Stimulated activated CD4-positive, alpha-beta T cell treated with anti-CD3 and anti-CD28 coated beads, Interleukin-15, amount 100 ng/mL, for 24 hours (primary cell): Measurements from ENCODE around the gene UGT3A2.
A peak's percentile ranks its signal among the peaks of the same experiment; 100 is the strongest.

ENCODE experiments used
- DNase-seq: peaks from one replicate; pipeline ENCODE4 v3.0.0-alpha.2; 2020

UGT3A2 gene, protein sequence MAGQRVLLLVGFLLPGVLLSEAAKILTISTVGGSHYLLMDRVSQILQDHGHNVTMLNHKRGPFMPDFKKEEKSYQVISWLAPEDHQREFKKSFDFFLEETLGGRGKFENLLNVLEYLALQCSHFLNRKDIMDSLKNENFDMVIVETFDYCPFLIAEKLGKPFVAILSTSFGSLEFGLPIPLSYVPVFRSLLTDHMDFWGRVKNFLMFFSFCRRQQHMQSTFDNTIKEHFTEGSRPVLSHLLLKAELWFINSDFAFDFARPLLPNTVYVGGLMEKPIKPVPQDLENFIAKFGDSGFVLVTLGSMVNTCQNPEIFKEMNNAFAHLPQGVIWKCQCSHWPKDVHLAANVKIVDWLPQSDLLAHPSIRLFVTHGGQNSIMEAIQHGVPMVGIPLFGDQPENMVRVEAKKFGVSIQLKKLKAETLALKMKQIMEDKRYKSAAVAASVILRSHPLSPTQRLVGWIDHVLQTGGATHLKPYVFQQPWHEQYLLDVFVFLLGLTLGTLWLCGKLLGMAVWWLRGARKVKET

DNA sequence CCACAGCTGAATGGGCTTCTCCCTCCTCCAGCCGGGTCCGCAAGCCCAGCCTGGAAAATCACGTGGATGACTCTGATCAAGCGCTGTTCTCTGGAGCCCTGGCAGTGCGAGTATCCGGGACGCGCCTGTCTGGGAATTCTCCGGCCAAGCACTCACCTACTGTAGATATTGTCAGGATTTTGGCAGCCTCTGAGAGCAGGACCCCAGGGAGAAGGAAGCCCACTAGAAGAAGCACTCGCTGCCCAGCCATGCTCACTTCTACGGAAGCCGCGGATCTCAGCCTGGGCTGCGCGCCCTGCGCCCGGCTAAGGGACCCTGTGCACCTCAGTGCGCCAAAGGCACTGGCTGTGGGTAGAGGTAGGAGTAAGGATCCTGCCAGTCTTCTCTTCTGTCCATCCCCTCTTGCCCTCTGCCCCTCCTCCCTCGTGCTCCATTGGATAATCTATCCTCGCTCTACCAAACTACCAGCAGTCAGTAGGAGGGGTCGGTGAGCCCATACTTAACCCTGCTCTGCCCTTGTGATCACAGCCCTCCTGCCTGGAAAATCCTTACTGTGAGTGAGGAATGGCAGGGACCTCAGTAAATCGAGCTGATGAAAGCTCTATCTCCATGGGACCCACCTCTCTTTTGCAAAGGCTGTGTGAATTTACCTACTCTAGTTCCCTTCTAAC, at the start of gene UGT3A2:
Gene UGT3A2 (minus strand): TSS at position 343 of the 671 bp plus-strand sequence. CDS start 93 bp downstream, at position 250.
- no peak for DNase-seq

DNA sequence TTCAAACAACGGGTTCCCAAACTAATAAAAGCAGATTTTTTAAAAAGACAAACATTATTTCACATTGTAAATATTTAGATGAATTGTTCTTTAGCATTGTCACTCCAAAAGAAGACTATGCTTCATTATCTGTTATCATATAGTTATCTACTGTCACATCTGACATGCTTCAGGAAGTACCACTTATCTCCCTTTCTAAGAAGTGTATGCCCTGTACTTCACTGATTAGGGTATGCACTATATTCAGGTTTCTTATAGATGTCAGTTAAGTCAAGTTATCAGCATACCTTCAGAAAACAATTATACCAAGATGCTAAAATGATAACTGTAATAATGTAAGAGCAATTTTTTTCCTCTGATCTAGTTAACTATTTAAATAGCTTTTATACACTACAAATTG, 44.6 kb upstream of the UGT3A2 start:
- DNase-seq, result no peak

DNA sequence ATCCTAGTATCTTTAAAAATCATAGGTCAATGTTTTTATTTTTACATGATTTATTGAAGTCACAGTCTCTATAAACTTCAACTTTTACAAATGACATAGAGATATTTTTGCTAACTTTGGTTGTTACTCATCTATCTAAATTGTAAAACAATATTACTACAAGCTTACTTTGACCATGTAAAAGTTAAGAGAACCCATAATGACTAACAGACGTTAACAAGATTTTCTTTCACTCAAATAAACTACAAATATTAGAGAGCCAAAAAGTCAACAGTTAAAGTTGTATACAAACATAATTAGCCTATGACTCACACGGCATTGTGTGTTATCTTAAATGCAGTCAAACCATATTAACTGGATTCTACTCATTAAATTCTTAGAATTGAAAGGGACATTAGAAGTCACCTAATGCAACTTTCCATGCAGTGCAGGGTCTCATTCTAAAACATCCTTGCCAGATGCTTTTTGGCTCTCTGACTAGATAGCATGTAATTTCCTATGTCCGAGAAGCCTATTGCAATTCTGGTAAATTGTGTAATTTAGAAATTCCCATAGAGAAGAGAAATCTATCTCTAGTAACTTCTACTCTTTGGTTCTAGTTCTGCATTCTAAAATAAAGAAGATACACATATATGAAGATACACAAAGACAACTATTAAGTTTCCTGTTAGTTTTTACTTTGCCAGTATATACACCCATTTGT, 42.2 kb upstream of the UGT3A2 start:
- no peak for DNase-seq

DNA sequence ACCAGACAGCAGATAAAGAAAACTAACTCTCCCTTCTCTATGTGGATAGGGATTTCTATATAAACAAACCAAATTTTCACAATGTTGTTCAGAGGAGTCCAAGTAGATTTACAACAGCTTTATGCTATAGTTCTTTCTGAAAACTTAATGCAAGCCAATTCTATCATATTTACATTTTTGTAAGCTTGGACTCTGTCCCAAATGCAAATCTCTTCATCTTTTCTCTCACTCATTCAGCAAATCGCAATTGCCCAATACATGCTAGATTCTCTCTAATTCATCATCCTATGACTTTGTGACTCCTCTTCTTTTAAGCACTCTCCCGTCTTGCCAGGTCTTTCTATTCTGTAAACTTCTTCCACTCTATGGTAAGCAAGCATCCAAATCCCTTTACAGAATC, 39.1 kb upstream of the UGT3A2 start:
- no peak for DNase-seq

DNA sequence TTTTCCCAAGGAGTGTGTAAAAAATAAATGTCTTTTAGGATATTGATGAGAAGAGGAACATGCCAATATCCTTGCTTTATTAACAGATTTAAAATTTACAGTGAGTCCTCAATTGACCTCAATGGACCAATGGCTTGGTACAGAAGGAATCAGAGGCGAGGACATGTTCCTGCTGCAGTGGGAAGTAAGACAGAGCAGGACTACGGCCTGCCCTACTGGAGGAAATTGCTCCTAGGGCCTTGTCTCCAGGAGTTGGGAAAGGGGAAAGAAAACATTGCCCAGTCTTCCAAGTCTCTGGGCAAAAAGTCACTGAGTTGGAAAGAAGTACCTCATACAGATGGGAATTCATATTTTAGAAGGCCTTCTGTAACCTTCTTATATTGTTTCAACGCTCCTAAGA, 33.1 kb upstream of the UGT3A2 start:
- DNase-seq, result no peak

DNA sequence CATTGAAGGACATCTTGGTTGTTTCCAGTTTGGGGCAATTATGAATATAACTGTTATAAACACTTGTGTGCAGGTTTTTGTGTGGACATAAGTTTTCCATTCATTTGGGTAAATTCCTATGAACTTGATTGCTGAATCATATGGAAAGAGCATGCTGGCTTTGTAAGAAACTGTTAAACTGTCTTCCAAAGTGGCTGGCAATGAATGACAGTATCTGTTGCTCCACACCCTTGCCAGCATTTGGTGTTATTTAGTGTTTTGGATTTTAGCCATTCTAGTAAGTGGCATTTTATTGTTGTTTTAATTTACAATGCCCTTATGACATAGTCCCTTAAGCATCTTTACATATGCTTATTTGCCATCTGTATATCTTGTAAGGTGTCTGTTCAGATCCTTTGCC, 29.8 kb upstream of the UGT3A2 start:
- no peak for DNase-seq

DNA sequence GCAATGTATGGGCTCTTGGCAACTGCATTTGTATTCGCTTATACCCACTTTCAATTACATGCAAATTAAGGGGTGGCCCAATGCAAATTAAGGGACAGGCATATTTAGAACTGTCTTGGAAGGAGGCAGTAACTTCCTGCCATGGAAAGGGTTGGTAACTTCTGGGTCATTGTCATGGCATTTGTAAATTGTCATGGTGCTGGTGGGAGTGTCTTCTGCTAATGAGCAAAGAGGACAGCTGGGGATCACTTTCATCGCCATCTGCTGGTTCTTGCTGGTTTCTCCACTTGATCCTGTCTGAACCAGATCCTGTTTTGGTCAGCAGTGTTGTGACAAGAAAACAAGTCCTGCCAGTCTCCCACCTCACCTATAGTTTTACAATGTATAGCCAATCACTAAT, 23.3 kb upstream of the UGT3A2 start:
- DNase-seq, result peak; percentile 25

DNA sequence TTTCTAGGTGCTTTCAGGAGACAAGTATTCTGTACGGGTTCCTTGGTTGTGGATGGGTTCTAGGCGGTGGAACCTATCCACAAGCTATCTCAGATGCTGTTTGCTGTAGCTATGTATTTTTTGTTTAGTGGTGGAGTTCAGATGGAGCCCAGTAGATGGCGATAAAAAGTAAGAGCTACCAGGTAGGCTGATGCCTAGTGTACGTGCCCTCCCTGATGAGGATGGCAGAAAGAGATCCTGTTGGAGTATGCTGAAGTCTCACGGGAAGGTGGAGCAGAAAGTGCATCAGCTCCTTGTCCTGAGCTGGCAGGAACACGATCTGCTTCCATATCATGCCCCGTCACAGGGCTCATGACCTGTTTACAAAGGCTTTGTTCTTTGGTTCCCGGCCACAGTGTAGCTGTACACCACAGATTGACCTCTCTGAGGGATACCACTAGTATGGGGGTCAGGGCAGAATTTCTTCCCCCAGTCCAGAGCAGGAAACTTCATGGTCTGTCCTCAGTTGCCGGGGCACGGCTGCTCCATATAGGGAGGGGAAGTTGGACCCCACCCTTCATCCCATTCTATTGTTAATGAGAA, 12.6 kb upstream of the UGT3A2 start:
- peak; percentile 26 for DNase-seq

DNA sequence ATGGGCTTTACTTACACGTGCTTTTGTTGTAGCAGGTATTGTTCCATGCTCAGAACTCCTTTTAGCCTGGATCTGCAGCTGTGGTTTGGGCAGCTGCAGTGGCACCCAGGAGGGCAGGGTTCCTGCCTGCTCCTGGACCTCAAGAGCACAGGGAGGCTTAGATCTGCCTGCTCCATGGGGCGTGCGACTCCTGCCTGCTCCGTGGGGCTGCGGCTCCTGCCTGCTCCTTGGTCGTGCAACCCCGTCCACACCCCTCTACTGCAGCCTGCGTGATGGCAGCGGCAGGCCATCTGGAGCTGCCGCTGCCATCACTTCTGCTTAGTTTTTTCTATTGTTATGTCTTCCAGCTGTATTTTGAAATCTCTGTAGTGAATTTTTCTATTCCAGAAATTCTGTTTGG, 11.7 kb upstream of the UGT3A2 start:
- no peak for DNase-seq

DNA sequence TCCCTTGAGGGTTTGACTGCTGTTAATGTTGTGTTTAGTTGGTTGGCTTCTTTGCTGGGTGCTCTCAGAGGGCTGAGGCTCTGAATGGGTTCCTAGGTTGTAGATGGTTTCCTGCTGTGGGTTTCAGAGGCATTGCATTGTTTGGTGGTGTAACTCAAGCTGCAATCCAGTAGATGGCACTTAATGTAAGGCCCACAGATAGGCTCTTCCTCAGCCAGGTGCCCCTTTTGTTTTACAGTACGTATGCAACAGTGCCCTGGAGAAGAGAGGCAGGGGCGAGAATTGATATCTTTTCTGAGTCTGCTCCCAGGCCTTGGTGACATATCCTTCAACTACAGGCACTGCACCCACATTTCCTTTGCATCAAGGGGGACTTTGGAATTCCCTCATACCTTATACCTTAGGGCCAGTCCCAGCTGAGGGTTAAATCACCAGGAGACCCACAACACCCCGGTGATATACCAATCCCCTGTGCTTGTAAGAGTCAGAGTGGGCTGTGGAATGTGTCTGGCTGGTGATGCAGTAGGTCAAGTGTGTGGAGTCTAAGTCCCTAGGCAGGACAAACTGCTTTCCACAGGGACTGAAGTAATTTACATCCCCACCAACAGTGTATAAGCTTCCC, 7.0 kb upstream of the UGT3A2 start:
- DNase-seq, result no peak

DNA sequence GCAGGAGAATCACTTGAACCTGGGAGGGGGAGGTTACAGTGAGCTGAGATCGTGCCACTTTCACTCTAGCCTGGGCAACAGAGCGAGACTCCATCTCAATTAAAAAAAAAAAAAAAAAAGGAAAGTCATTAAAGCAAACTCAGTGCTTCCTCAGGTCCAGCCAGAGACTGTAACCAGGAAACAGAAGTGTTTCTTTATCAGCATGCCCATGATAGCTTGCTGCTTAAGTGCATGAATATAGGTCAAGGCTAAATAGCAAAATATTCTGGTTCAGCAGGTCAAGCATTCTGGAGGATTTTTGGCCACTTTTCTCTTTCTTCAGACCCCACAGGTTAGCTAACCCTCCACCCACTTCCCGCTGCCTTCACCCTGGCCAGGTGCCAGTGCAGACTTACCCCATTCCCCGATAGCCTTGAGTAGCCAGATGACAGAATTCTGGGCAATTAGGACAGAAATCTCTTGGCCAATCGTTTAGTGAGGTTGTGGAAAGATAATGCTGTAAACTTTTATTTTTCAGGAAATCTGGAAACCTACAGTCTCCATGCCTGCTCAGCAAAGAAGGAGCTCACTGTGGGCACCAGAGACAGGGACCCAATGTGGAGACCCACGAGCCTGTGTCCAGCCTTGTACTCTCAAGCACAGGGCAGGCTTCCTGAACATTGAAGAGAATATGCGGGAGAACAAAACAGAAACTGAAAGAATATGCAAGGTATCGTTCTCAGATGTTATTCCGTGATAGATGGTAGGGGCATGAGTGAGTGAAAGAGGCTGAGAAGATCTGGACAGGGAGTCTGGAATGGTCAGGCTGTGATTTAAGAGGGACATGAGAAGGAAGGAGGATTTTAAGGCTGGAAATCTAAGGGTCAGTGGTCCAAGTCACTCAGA, 4.2 kb upstream of the UGT3A2 start:
- DNase-seq, result no peak

DNA sequence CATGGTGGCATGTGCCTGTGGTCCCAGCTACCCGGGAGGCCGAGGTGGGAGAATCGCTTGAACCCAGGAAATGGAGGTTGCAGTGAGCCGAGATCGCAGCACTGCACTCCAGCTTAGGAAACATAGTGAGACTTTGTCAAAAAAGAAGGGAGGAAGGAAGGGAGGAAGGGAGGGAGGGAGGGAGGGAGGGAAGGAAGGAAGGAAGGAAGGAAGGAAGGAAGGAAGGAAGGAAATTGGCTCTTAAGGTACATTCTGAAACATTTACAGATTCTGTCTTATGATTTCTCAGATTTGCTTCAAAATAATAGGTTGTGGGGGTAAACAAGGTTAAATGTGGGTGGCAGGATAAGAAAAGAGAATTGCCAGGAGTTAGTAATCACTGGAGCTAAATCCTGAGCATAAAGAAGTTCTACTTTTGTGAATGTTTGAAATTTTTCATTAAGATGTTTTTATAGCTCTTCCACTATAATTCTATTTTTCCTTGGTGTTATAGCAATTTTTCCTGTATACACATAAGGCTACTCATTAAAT, 2.1 kb upstream of the UGT3A2 start:
- DNase-seq, result no peak

DNA sequence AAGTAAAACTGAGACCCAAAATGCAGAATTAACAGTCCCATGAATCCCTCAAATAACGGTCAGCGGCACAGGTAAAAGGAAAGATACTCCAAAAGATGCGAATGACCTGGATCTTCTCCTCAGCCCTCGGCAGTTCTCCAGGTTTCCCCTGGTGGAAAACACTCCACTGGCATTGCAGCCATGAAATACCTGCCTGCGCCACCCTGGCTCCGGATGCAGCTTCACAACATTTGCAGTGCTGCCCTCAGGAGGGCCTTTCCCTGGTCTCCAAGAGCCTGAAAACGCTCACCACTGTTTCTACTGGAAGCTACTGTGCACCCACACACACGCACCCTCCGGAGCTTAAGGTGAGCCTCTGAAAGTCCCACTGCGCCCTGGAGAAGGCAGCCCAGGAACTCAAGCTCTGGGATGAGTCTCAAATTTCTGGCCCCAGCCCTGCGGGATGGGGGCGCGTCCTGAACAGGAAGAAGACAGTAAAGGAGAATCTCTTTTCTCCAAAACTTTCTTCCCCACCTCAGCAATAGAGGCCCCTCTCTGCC, 612 bp downstream of the UGT3A2 start:
- no peak for DNase-seq

DNA sequence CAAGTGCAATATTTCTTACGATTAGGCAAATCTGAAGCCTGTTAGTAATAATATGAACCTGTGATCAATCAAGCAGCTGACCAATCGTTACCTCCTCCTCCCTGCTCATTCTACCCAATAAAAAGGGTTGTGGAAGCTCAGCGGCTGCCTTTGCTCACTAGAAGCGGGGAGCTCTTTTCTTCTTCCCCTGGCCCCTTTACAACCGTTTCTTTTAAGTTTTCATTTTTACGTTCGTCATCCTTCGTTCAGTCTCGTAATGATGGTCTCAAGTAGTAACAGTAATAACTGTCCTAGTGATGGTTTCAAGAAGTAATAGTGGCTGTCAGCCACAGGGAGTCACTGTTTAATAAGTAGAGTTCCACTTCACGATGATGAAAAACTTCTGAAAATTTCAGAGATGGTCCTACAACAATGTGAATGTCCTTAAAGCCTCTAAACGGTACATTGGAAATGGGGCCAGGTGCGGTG, 6.2 kb downstream of the UGT3A2 start:
- no peak for DNase-seq

DNA sequence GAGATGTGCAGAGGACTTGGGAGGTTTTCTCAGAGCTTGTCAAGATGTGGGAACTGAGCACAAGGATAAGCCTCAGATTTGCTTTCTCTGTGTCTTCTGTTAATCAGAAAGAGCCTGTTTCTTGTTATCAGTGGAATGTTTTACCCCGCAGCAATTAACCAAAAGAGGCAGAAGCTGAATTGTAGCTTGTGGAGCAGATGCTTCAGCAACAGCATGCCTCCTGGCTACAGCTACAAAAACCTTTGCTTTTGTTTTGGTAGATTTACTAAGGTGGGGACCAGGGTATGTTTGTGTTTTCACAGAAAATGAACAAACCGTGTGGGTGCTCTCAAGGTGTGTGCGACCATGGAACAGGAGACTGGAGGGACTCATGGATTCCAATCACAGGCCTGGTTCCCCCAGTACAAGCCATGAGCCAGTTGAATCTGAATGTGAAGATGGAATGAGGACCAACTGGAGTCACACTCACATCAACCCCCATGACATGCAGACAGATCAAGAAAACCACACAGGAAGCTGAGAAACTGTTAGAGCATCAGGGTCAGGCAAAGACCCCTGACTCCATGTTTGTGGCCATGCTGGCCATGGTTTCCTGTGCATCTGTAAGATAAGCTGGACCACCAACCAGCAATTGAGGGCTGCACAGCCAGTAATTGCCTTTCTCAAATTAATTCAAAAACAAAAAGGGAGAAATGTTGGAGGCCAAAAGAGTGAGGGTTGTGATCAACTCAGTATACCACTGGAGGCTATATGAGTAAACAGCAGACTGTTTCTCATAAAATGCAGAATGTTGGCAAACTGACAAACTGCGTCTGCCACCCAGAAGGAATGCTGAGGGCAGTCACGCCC, 6.9 kb downstream of the UGT3A2 start:
- DNase-seq, result no peak

DNA sequence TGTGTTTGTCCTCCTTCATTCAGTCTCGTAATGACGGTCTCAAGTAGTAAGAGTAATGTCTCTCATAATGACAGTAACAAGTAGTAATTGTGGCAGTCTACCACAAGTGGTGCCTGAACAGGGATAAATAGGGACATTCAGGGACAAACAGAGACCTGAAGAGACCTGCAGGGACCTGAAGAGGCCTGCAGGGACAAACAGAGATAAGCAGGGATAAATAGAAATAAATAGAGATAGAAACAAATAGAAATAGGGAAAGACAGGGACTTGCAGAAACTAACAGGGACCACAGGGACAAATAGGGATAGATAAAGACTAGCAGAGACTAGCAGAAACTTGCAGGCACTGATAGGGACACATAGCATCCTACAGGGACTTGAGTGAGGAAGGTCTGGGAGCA, 7.9 kb downstream of the UGT3A2 start:
- DNase-seq, result no peak

DNA sequence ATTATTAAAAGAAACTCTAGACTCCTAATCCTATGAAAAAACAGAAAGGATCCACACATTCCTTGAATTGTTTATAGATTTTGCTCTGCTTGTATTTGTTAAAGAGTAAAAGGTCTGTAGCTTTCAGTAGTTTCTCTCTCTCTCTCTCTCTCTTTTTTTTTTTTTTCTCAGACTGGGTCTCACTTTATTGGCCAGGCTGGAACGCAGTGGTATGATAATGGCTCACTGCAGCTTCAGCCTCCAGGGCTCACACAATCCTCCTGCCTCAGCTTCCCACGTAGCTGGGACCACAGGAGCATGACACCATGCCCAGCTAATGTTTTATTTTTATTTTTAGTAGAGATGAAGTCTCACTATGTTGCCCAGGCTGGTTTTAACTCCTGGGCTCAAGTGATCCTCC, 9.3 kb downstream of the UGT3A2 start:
- no peak for DNase-seq

DNA sequence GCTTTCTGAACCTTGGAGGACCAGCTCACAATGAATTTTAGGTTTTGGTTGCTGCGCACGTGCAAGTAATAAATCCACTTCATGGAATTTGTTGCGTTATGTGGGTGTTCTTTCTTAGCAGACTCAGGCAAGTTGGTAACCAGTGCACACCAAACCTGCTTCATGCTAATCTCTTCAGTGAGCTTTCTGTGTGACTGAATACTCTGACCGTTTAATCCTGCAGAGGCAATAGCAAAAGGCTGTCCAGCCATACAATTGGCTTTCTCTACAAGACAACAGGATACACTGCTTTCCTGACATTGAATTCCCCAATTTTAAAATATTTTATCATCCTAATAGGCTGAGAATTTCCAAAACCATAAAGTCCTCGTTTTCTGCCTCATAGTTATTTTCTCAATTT, 10.3 kb downstream of the UGT3A2 start:
- DNase-seq, result no peak

DNA sequence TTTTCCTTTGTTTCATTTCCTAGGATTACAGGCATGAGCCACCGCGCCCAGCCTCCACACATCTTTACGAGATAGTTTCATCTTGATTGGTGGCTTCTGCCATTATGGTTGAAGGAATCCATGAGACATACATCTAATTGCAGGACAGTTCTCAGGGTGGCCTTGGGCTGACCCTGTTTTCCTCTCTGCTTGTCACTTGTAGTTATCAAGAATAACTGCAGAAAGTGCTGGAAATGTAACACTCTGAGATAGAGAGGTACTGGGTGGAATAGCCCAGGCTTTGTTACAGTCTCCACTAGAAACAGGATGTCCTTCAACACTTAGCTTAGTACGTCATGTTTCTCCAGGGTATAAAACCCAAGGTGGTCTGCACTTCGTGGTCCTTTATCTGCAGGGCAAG, 10.7 kb downstream of the UGT3A2 start:
- no peak for DNase-seq

DNA sequence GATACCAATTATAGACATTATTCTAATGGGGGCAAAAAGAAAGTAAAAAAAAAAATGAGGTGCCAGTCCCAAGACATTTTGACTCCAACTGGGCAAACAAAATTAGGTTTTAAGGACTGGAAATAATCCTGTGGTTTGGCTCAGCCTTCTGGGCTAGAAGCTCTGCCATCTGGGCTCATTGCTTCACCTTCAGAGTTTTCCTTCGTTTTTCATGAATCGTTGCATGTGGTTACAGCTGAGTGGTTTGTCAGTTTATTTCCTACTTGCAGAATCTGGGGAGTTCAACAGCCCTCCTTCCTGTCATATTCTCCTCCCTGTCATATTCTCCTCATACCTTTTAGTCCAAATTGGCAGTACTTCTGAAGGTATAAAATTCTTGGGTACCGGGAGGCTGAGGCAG, 12.0 kb downstream of the UGT3A2 start:
- no peak for DNase-seq
